PC-3 (cell line): Measurements from ENCODE around the gene HNRNPF. TPM values are rescaled to one million over a fixed set of nuclear protein-coding genes. Genes with fewer than 3 reads are reported as not detected.

Experiments
- ATAC-seq: fragments of 200-7000 bp; cut with Tn5 transposase; 2 replicates; pipeline ENCODE4 v1.9.1; 2020; ENCODE audit warnings: mild to moderate bottlenecking, moderate library complexity
- BruUV-seq: library from RNA; stranded (reverse); fragments of 400-500 nt; replicated peaks from 2 replicates; lab custom pipeline; 2021; lab: Mats Ljungman, UMichigan
- CTCF ChIA-PET: fragments of 300-600 bp; sonication (Branson Sonifier 250); formaldehyde crosslinking; loops from one replicate; lab custom pipeline; 2022; ENCODE audit warnings: antibody characterized with exemption; lab: Charles Lee
- POLR2A ChIA-PET: fragments of 300-600 bp; sonication (Branson Sonifier 250); formaldehyde crosslinking; loops from one replicate; lab custom pipeline; 2022; ENCODE audit warnings: antibody characterized with exemption; ENCODE audit not compliant: unreplicated experiment; lab: Charles Lee
- DNase-seq: peaks from one replicate; pipeline ENCODE4 v3.0.0-alpha.2; 2015
- H2AFZ ChIP-seq: fragments of 300-600 bp; sonication (generic); 2 replicates; pipeline ENCODE4 v1.6.0; 2016; ENCODE audit warnings: antibody characterized with exemption, low read length
- H3F3A ChIP-seq: fragments of 300-600 bp; sonication (generic); one replicate; pipeline ENCODE4 v1.6.0; 2017; ENCODE audit warnings: antibody characterized with exemption, low read length, control low read depth, mild to moderate bottlenecking; ENCODE audit not compliant: unreplicated experiment
- H3K27ac ChIP-seq: fragments of 300-600 bp; sonication (generic); 2 replicates; pipeline ENCODE4 v1.5.1; 2016; ENCODE audit warnings: mild to moderate bottlenecking, low read length
- H3K27me3 ChIP-seq: fragments of 300-600 bp; sonication (generic); 2 replicates; pipeline ENCODE4 v1.6.1; 2016; ENCODE audit warnings: low read length, mixed read lengths
- H3K36me3 ChIP-seq: fragments of 300-600 bp; sonication (generic); 2 replicates; pipeline ENCODE4 v1.6.1; 2016; ENCODE audit warnings: low read depth, mixed run types, low read length, mixed read lengths
- H3K4me1 ChIP-seq: fragments of 300-600 bp; sonication (generic); 2 replicates; pipeline ENCODE4 v1.5.1; 2016; ENCODE audit warnings: low read length; ENCODE audit not compliant: insufficient read depth
- H3K4me2 ChIP-seq: fragments of 300-600 bp; sonication (generic); 2 replicates; pipeline ENCODE4 v1.6.0; 2016; ENCODE audit warnings: low read length
- H3K4me3 ChIP-seq: fragments of 300-600 bp; sonication (generic); 2 replicates; pipeline ENCODE4 v1.5.1; 2016; ENCODE audit warnings: mild to moderate bottlenecking, low read length, mixed read lengths
- H3K79me2 ChIP-seq: fragments of 300-600 bp; sonication (generic); 2 replicates; pipeline ENCODE4 v1.6.1; 2017; ENCODE audit warnings: low read length, mixed read lengths
- H3K9ac ChIP-seq: fragments of 300-600 bp; sonication (generic); 2 replicates; pipeline ENCODE4 v1.6.0; 2016; ENCODE audit warnings: mild to moderate bottlenecking, low read length
- H3K9me2 ChIP-seq: fragments of 300-600 bp; sonication (generic); replicated peaks from 2 replicates; pipeline ENCODE4 v1.6.1; 2016; ENCODE audit warnings: mixed run types, low read length, mixed read lengths
- H3K9me3 ChIP-seq: fragments of 300-600 bp; sonication (generic); 2 replicates; pipeline ENCODE4 v1.6.1; 2016; ENCODE audit warnings: low read length, mixed read lengths
- H4K20me1 ChIP-seq: fragments of 300-600 bp; sonication (generic); 2 replicates; pipeline ENCODE4 v1.6.1; 2016; ENCODE audit warnings: low read length, mixed read lengths
- EZH2 ChIP-seq: fragments of 300-600 bp; sonication (generic); IDR thresholded peaks from one replicate; pipeline ENCODE4 v1.6.1; 2017; ENCODE audit warnings: antibody characterized with exemption, mild to moderate bottlenecking, low read length; ENCODE audit not compliant: unreplicated experiment
- EZH2phosphoT487 ChIP-seq: fragments of 300-600 bp; sonication (generic); IDR thresholded peaks from 2 replicates; pipeline ENCODE4 v1.6.1; 2018; ENCODE audit warnings: mild to moderate bottlenecking, antibody characterized with exemption, low read length, borderline replicate concordance
- intact Hi-C: fragments of 100-400 bp; cut with micrococcal nuclease; formaldehyde crosslinking; loops from 2 replicates; pipeline ENCODE4 v1.9.0; 2023
- total RNA-seq: library from RNA; depleted of rRNA; stranded (reverse); fragments of >200 nt; gene quantifications from 2 replicates; pipeline ENCODE4 v1.2.3, GENCODE V29; 2014
- TF ChIP-seq, protein P1 (sequence below): fragments of 300-600 bp; sonication (generic); conservative IDR thresholded peaks from 2 replicates; pipeline ENCODE4 v1.5.1; 2017; ENCODE audit warnings: antibody characterized with exemption, low read depth, mild to moderate bottlenecking, low read length

Gene HNRNPF
- total RNA-seq, 1 experiment from 2014 or later = 421 TPM

DNA sequence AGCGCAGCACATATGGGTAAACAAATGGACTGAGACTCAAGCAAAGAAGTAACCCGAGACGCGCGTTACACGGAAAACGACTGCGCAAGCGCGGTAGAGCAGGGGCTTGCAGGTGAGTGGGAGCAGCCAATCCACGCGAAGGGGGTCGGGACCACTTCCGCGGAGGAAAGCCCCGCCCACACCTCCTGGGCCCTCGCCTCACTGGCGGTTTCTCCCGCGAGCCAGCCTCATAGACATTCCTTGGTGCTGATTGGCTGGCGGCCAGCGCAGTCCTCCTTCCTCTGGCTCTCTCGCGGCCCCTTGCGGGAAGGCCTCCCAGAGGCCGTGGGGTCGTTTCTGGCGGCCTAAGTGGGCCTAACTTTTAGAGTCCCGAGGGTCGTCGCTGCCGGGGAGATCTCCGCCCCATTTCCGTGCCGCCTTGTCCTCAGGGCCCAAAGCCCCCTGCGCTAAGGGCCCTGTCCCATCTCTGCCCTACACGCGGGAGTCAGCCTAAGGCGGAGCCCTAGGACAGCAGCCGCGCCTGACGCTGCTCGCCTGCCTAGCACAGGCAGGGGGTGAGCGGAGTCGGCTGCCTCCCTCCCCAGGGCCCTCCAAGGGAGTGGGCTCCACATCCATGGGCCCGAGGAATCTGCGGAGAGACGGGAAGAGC is 46.7 kb downstream of the HNRNPF start:
- ChIA-PET CTCF (no interaction called here), POLR2A (no interaction called here)
- intact Hi-C loops = no loop called here
- Histone ChIP-seq H3F3A (no peaks in the 10 kb centered on the region), H3K4me3 (peak overlapping the region; percentile 15; the same call in 1 of the 2 replicates), H3K79me2 (no peaks in the 10 kb centered on the region), H3K27me3 (no peaks in the 10 kb centered on the region), H3K9me2 (no peaks in the 10 kb centered on the region), H4K20me1 (no peaks in the 10 kb centered on the region), H3K36me3 (no peaks in the 10 kb centered on the region), H3K4me2 (peak overlapping the region; percentile 59), H2AFZ (peak overlapping the region; percentile 79), H3K4me1 (peaks cover 7% of the 10 kb centered on the region; the same call in 1 of the 2 replicates), H3K9ac (no peak overlapping the region), H3K9me3 (no peaks in the 10 kb centered on the region), H3K27ac (no peak overlapping the region)
- DNase-seq = peak; percentile 47
- BruUV-seq = no TSS peak
- ATAC-seq = peak; percentile 77
- TF ChIP-seq EZH2 (no peak), EZH2phosphoT487 (no peak)
- TF ChIP-seq, protein P1, sequence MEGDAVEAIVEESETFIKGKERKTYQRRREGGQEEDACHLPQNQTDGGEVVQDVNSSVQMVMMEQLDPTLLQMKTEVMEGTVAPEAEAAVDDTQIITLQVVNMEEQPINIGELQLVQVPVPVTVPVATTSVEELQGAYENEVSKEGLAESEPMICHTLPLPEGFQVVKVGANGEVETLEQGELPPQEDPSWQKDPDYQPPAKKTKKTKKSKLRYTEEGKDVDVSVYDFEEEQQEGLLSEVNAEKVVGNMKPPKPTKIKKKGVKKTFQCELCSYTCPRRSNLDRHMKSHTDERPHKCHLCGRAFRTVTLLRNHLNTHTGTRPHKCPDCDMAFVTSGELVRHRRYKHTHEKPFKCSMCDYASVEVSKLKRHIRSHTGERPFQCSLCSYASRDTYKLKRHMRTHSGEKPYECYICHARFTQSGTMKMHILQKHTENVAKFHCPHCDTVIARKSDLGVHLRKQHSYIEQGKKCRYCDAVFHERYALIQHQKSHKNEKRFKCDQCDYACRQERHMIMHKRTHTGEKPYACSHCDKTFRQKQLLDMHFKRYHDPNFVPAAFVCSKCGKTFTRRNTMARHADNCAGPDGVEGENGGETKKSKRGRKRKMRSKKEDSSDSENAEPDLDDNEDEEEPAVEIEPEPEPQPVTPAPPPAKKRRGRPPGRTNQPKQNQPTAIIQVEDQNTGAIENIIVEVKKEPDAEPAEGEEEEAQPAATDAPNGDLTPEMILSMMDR = peak; percentile 47

DNA sequence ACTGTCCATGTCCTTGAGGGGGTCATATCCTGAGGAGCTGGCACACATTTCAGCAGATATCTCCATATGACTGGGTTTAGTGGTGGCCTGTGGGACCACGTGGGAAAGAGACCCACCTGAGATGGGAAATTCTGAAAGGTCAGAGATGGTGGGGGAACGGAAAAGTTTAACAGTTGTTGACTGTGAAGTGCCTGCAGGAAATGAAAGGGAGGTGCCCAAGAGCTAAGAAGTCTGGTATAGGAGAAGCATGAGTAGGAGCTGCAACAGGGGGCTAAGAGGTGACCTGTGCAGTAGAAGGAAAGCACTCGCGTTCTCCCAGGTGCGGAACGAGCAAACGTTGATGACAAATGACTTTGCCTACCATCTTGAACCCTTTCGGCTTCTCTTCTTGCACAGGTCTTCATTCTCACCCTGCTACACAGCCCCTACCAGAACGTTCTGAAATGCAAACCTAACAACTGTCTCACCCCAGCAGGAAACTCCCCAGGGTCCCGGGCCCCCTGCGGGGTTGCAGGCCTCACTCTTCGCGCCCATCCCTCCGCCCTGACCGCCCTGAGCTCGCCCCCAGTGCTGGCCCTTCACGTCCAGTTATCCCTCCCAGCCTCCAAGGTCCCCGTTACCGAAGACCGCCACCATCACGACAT is 47.3 kb downstream of the HNRNPF start:
- Histone ChIP-seq H3K4me1 (peaks cover 10% of the 10 kb centered on the region), H3F3A (no peaks in the 10 kb centered on the region), H3K9ac (no peak overlapping the region), H3K4me3 (peak overlapping the region; percentile 15; the same call in 1 of the 2 replicates), H3K27ac (no peak overlapping the region), H3K9me2 (no peaks in the 10 kb centered on the region), H3K36me3 (no peaks in the 10 kb centered on the region), H3K79me2 (no peaks in the 10 kb centered on the region), H3K27me3 (no peaks in the 10 kb centered on the region), H3K9me3 (no peaks in the 10 kb centered on the region), H2AFZ (peak overlapping the region; percentile 79), H4K20me1 (no peaks in the 10 kb centered on the region), H3K4me2 (peak overlapping the region; percentile 59)
- intact Hi-C loops = no loop called here
- BruUV-seq = no TSS peak
- DNase-seq = no peak
- POLR2A ChIA-PET = no interaction called here
- TF ChIP-seq EZH2 = no peak
- TF ChIP-seq, protein P1 = no peak
- no peak for TF ChIP-seq EZH2phosphoT487
- CTCF ChIA-PET = no interaction called here
- ATAC-seq = no peak

DNA sequence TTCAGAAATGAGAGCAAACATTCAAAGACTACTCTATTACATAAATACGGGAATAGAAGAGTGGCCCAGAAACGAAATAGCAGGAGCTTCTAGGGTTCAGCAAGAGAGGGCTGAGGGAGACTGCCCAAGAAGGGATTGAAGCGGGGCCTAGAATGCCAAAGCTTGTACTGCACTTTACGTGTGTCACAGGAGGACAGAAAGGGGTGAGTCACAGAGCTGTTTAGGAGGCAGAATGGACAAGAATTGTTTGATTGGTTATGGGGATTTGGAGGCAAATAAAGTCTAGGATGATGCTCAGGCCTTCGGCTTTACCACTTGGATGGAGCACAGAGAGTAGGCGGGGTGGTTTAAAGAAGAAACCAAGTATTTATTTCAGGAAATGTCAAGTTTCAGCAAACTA is 48.9 kb downstream of the HNRNPF start:
- Histone ChIP-seq H3K36me3 (no peaks in the 10 kb centered on the region), H4K20me1 (no peaks in the 10 kb centered on the region), H3K79me2 (no peaks in the 10 kb centered on the region), H3K9me2 (no peaks in the 10 kb centered on the region), H3K9ac (no peak overlapping the region), H3K4me2 (no peak overlapping the region), H3K4me3 (no peak overlapping the region), H3F3A (no peaks in the 10 kb centered on the region), H2AFZ (no peak overlapping the region), H3K27me3 (no peaks in the 10 kb centered on the region), H3K4me1 (peaks cover 25% of the 10 kb centered on the region), H3K9me3 (no peaks in the 10 kb centered on the region), H3K27ac (no peak overlapping the region)
- TF ChIP-seq, protein P1 = no peak
- TF ChIP-seq EZH2 (no peak), EZH2phosphoT487 (no peak)
- intact Hi-C loops = no loop called here
- BruUV-seq = no TSS peak
- ATAC-seq (peak; percentile 7; the same call in 1 of the 2 replicates), DNase-seq (peak; percentile 50)
- ChIA-PET POLR2A (no interaction called here), CTCF (no interaction called here)
